Aorta (tissue), 4 donors: ENCODE measurements around the gene NR2E1. TPM values are rescaled to one million over a fixed set of nuclear protein-coding genes. Genes with fewer than 3 reads are reported as not detected.

Source experiments
- polyA plus RNA-seq, 2 donors: library from polyadenylated mRNA; stranded (reverse); fragments of 200-250 nt; gene quantifications; one replicate each; pipeline ENCODE4 v1.2.3, GENCODE V29; 2013
- total RNA-seq, 2 donors: library from RNA; stranded (reverse); fragmentation: NEBNext Ultra II Directional; extraction: Animal tissue kit (Norgen Biotek cat#: 25700); gene quantifications; one replicate each; pipeline ENCODE4 v1.2.1, GENCODE V29; 2021
- donor health status: healthy with polysubstance abuse.
- donor health status: Bipolar disorder and iron deficiency.
- donor health status: DM: no; HTN: no; CAD: no.
- donor health status: DM: yes; HTN: yes; CAD: no.

Gene NR2E1
- total and polyA plus RNA-seq, 4 donors, result not detected

Other genes with a start within 250 kb of the NR2E1 start
- gene SEC63, start 207.8 kb upstream of the NR2E1 start, total RNA-seq, result 100 to 1,000 TPM; 112 to 114 TPM
- 10 to 100 TPM; 23.9 to 49.1 TPM for gene SEC63, start 207.8 kb upstream of the NR2E1 start, polyA plus RNA-seq
- 10 to 100 TPM; 45.0 to 68.3 TPM for gene OSTM1, start 91.3 kb upstream of the NR2E1 start, total RNA-seq
- gene OSTM1, start 91.3 kb upstream of the NR2E1 start, polyA plus RNA-seq, result 10 to 100 TPM; 17.8 to 18.5 TPM
- 100 to 1,000 TPM; 148 to 156 TPM for gene SNX3, start 95.0 kb downstream of the NR2E1 start, total RNA-seq
- 100 to 1,000 TPM; 224 to 328 TPM for gene SNX3, start 95.0 kb downstream of the NR2E1 start, polyA plus RNA-seq
- gene AFG1L, start 129.0 kb downstream of the NR2E1 start, total RNA-seq, result 1 to 10 TPM; 5.1 to 5.7 TPM
- gene AFG1L, start 129.0 kb downstream of the NR2E1 start, polyA plus RNA-seq, result 1 to 10 TPM in 1 of 2 donors, under 1 TPM in 1; 0.95 to 9.8 TPM